GM12874 (cell line): ENCODE measurements around the gene RBMX.

ENCODE experiments used
- CTCF ChIP-seq: IDR thresholded peaks from 2 replicates; pipeline ENCODE4 v1.5.1; 2011; ENCODE audit warnings: low read depth, mild to moderate bottlenecking, control low read depth, low read length, moderate library complexity; ENCODE audit not compliant: insufficient read depth

The RBMX gene

GRCh38 chrX:136907621-136908020 lies 27.1 kb upstream of the RBMX start:
- no peak for TF ChIP-seq CTCF

GRCh38 chrX:136906921-136907510 lies 26.5 kb upstream of the RBMX start:
- TF ChIP-seq CTCF = no peak

DNA sequence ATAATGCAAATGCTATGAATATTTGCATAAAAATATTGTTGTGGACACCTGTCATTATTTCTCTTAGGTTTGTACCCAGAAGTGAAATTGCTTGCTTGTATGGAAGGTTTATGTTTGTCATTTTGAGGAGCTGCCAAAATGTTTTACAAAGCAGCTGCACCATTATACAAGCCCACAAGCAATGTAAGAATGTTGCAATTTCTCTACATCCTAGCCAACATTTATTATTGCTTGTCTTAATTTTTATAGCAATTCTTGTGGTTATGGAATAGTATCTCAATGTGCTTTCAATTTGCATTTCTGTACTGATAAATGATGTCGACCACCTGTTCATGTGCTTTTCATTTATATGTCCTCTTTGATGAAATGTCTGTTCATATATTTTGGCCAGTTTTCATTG lies 18.7 kb upstream of the RBMX start:
- no peak for TF ChIP-seq CTCF

GRCh38 chrX:136896121-136896914 lies 15.8 kb upstream of the RBMX start:
- TF ChIP-seq CTCF = no peak

- TF ChIP-seq CTCF = no peak
Observed at GRCh38 chrX:136892412-136892811, 11.9 kb upstream of the RBMX start.

- TF ChIP-seq CTCF = no peak
Observed at GRCh38 chrX:136889269-136889668, 8.7 kb upstream of the RBMX start.

DNA sequence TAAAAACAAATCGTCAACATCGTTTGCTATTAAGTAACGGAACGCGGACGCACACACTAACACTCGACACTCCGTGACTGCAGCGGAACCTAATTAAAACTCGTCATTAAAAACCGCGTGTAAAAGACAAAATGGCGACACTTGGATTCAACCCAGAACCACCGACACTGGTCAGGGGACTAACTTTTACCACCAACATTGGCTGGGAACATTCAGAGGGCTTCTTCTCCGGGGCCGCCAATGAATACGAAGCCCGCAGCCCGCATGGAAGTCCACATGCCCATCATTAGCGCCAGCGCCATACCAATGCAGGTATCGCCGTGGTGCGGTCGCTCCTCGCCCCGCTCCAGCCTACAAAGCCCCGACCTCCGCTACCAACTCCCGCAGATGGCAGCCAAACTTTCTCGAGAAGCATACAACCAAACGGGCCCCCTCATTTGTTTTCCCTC lies 498 bp downstream of the RBMX start:
- TF ChIP-seq CTCF = no peak
